ENCODE data around the gene PAK4. TPM values are rescaled to one million over a fixed set of nuclear protein-coding genes. Genes with fewer than 3 reads are reported as not detected.
A peak's percentile ranks its signal among the peaks of the same experiment; 100 is the strongest.
"Not testable (repeated sequence)": the region's sequence is repeated elsewhere in the genome, so short reads cannot be mapped to it uniquely, and the experiment has no call there.

Gene PAK4
- total RNA-seq = 14.8 and 16.9 TPM in 2 replicates

- H3K36me3 Mint-ChIP-seq (ENCODE audit: low read depth) = peaks cover 4% of the 10 kb centered on the region
- peak within 1 kb of the TSS; percentile 96 for H3K27ac Mint-ChIP-seq
- no peaks in the 10 kb centered on the region for H3K9me3 Mint-ChIP-seq
- H3K4me3 Mint-ChIP-seq = peak within 1 kb of the TSS; percentile 89
- peaks cover 6% of the 10 kb centered on the region for H3K27me3 Mint-ChIP-seq
- intact Hi-C loops (cut with micrococcal nuclease) = no loop called here
- peak; percentile 99 for DNase-seq
- peaks cover 31% of the 10 kb centered on the region for H3K4me1 Mint-ChIP-seq
Observed at GRCh38 chr19:39125554-39126311, at the start of gene PAK4. Gene PAK4 (plus strand): TSS chr19:39125786. CDS start chr19:39169554, 43,768 bp downstream.

- no peak overlapping the region for H3K4me3 Mint-ChIP-seq
- no peaks in the 10 kb centered on the region for H3K9me3 Mint-ChIP-seq
- no peak overlapping the region for H3K27ac Mint-ChIP-seq
- H3K27me3 Mint-ChIP-seq = peaks cover 11% of the 10 kb centered on the region
- no peaks in the 10 kb centered on the region for H3K36me3 Mint-ChIP-seq (ENCODE audit: low read depth)
- DNase-seq = no peak
- intact Hi-C loops (cut with micrococcal nuclease) = no loop called here
- H3K4me1 Mint-ChIP-seq = peaks cover 11% of the 10 kb centered on the region
Observed at GRCh38 chr19:39077323-39077722, 48.3 kb upstream of the PAK4 start.

- H3K4me1 Mint-ChIP-seq = peaks cover 11% of the 10 kb centered on the region
- no peak overlapping the region for H3K27ac Mint-ChIP-seq
- H3K36me3 Mint-ChIP-seq (ENCODE audit: low read depth) = no peaks in the 10 kb centered on the region
- DNase-seq = no peak
- H3K4me3 Mint-ChIP-seq = no peak overlapping the region
- H3K27me3 Mint-ChIP-seq = peaks cover 24% of the 10 kb centered on the region
- intact Hi-C loops (cut with micrococcal nuclease) = no loop called here
- no peaks in the 10 kb centered on the region for H3K9me3 Mint-ChIP-seq
Observed at GRCh38 chr19:39078436-39079200, 47.0 kb upstream of the PAK4 start.

DNA sequence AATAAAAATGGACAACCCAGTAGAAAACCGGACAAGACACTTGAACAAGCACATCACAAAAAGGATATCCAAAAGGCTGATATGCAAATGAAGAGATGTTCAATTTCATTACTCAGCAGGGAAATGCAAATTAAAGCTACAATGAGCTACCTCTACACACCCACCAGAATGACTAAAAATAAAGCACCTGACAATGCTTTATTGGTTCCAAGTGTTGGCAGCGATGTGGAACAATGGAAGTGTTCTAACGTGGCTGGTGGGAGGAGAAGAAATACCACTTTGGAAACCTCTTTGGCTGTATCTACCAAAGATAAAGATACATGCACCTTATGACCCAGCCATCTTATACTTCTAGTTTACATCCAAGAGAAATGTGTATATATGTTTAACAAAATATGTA is 45.2 kb upstream of the PAK4 start:
- Mint-ChIP-seq H3K9me3 (no peaks in the 10 kb centered on the region), H3K36me3 (ENCODE audit: low read depth) (no peaks in the 10 kb centered on the region), H3K27ac (no peak overlapping the region), H3K27me3 (peaks cover 37% of the 10 kb centered on the region), H3K4me1 (peaks cover 11% of the 10 kb centered on the region), H3K4me3 (no peak overlapping the region)
- DNase-seq = no peak
- intact Hi-C loops (cut with micrococcal nuclease) = no loop called here

DNA sequence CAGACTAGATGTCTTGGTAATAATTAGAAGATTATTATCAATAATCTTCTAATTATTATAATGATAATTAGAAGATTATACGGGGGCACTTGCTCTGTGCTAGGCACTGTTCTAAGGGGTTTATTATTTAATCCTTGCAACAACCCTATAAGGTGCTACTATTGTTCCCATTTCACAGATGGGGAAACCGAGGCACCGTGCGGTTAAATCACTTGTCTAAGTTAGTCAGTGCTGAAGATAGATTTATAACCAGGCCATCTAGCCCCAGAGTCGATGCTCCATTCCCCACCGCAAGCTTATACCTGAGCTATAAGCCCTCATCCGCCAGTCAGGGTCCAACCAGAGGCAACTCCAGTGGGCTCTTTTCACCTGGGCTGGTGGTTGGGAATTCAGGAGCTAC is 43.4 kb upstream of the PAK4 start:
- no peak for DNase-seq
- Mint-ChIP-seq H3K9me3 (no peaks in the 10 kb centered on the region), H3K27me3 (peaks cover 47% of the 10 kb centered on the region), H3K4me1 (peaks cover 11% of the 10 kb centered on the region), H3K27ac (no peak overlapping the region), H3K36me3 (ENCODE audit: low read depth) (no peaks in the 10 kb centered on the region), H3K4me3 (no peak overlapping the region)
- intact Hi-C loops (cut with micrococcal nuclease) = no loop called here

- no peak overlapping the region for H3K27ac Mint-ChIP-seq
- peaks cover 51% of the 10 kb centered on the region for H3K27me3 Mint-ChIP-seq
- H3K4me1 Mint-ChIP-seq = peaks cover 11% of the 10 kb centered on the region
- H3K4me3 Mint-ChIP-seq = no peak overlapping the region
- no peaks in the 10 kb centered on the region for H3K9me3 Mint-ChIP-seq
- no peaks in the 10 kb centered on the region for H3K36me3 Mint-ChIP-seq (ENCODE audit: low read depth)
- no peak for DNase-seq
- intact Hi-C loops (cut with micrococcal nuclease) = no loop called here
Observed at GRCh38 chr19:39082745-39083598, 42.6 kb upstream of the PAK4 start.

- H3K4me1 Mint-ChIP-seq = peaks cover 11% of the 10 kb centered on the region
- no peaks in the 10 kb centered on the region for H3K36me3 Mint-ChIP-seq (ENCODE audit: low read depth)
- H3K27ac Mint-ChIP-seq = no peak overlapping the region
- peak overlapping the region; percentile 20 for H3K4me3 Mint-ChIP-seq
- intact Hi-C loops (cut with micrococcal nuclease) = no loop called here
- peaks cover 53% of the 10 kb centered on the region for H3K27me3 Mint-ChIP-seq
- no peak for DNase-seq
- H3K9me3 Mint-ChIP-seq = no peaks in the 10 kb centered on the region
Observed at GRCh38 chr19:39083599-39083982, 42.0 kb upstream of the PAK4 start.

DNA sequence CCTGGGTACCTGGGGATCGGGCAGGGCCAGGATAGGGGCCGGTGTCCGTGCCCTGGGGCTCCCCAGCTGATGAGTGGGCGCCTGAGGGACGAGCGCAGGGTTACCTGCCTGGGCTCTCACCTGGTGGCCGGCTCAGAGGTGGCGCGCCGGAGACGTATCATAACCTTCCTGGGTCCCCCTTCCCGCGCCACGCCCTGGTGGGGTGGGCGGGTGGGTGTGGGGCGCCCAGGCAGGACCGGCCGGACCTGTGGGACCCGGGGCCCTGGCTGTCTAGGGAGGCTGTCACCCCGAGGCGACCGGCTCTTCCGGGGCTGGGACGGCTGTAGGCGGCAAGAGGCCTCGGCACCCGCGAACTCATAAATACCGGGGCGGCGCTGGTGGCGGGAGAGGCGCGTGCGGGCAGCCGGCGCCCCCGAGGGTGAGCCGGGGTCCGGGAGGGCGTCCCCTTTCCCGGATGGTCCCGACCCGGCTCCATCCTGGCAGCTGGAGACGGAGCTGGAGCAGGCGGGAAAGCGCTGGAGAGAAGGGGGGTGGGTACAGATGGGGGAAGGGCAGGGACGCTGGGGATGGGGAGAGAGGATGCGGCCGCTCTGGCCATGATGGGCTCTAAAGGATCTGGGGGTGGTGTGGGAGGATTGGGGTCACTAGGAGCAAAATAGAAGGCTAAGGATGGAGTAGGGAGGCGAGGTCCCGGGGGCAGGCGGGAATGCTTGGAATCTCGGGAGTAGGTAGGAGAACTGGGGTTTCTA is 41.4 kb upstream of the PAK4 start, which contains the start of gene ACP7:
Gene ACP7, plus strand, starts transcription at position 386 of the 749 bp plus-strand sequence. CDS start 902 bp downstream, outside the sequence.
- Mint-ChIP-seq H3K9me3 (no peaks in the 10 kb centered on the region), H3K4me1 (peaks cover 11% of the 10 kb centered on the region), H3K27ac (no peak within 1 kb of the TSS), H3K27me3 (peaks cover 53% of the 10 kb centered on the region), H3K36me3 (ENCODE audit: low read depth) (no peaks in the 10 kb centered on the region), H3K4me3 (peak within 1 kb of the TSS; percentile 20)
- intact Hi-C loops (cut with micrococcal nuclease) = no loop called here
- peak; percentile 60 for DNase-seq

GRCh38 chr19:39084732-39085080 is 40.9 kb upstream of the PAK4 start:
- peaks cover 53% of the 10 kb centered on the region for H3K27me3 Mint-ChIP-seq
- no peaks in the 10 kb centered on the region for H3K9me3 Mint-ChIP-seq
- no peak for DNase-seq
- no peak overlapping the region for H3K27ac Mint-ChIP-seq
- H3K4me1 Mint-ChIP-seq = peaks cover 11% of the 10 kb centered on the region
- H3K4me3 Mint-ChIP-seq = no peak overlapping the region
- no peaks in the 10 kb centered on the region for H3K36me3 Mint-ChIP-seq (ENCODE audit: low read depth)
- intact Hi-C loops (cut with micrococcal nuclease) = no loop called here

- H3K4me3 Mint-ChIP-seq = no peak overlapping the region
- H3K27me3 Mint-ChIP-seq = peaks cover 52% of the 10 kb centered on the region
- intact Hi-C loops (cut with micrococcal nuclease) = no loop called here
- H3K27ac Mint-ChIP-seq = no peak overlapping the region
- no peaks in the 10 kb centered on the region for H3K36me3 Mint-ChIP-seq (ENCODE audit: low read depth)
- H3K4me1 Mint-ChIP-seq = peaks cover 11% of the 10 kb centered on the region
- H3K9me3 Mint-ChIP-seq = no peaks in the 10 kb centered on the region
- DNase-seq = no peak
Observed at GRCh38 chr19:39085392-39085791, 40.2 kb upstream of the PAK4 start.

DNA sequence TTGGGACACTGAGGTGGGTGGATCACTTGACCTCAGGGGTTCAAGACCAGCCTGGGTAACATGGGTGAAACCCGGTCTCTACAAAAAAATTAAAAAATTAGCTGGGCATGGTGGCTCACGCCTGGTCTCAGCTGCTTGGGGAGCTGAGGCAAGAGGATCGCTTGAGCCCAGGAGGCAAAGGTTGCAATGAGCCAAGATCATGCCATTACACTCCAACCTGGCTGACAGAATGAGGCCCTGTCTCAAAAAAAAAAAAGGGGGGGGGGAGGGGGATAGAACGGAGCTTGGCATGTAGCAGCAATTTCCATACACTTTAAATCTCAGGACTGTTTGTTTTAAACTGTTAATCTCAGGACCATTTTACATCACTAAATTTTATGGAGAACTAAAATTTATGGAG is 39.2 kb upstream of the PAK4 start:
- Mint-ChIP-seq H3K4me1 (peaks cover 11% of the 10 kb centered on the region), H3K27me3 (peaks cover 44% of the 10 kb centered on the region), H3K9me3 (no peaks in the 10 kb centered on the region), H3K36me3 (ENCODE audit: low read depth) (no peaks in the 10 kb centered on the region), H3K27ac (no peak overlapping the region), H3K4me3 (no peak overlapping the region)
- intact Hi-C loops (cut with micrococcal nuclease) = no loop called here
- no peak for DNase-seq

DNA sequence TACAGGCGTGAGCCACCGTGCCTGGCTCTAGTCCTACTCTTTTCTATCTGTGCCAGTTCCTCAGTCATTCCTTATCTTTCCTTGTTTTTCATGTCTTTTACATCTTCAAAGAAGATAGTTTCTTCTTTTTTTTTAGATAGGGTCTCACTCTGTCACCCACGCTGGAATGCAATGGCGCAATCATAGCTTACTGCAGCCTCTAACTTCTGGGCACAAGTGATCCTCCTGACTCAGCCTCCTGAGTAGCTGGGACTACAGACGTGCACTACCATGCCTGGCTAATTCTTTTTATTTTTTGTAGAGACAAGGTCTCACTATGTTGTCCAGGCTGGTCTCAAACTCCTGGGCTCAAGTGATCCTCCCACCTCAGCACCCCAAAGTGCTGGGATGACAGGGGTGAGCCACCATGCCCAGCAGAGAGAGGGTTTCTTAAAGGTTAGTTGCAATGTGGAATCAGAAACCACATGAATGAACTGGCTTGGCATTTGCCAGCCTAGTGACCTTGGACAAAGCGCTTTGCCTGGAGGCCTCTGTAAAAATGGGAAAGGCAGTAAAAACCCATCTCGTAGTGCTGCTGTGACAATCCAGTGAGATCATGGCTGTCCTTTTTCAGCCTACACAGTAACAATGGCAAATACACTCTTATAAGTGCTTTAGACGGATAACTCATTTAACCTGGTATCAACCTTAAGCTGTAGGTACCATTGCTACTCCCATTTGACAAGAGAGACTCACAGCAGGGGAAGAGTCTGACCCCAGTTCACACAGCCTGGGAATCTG is 37.5 kb upstream of the PAK4 start:
- Mint-ChIP-seq H3K4me1 (peaks cover 8% of the 10 kb centered on the region), H3K9me3 (no peaks in the 10 kb centered on the region), H3K27me3 (peaks cover 34% of the 10 kb centered on the region), H3K4me3 (no peak overlapping the region), H3K36me3 (ENCODE audit: low read depth) (no peaks in the 10 kb centered on the region), H3K27ac (no peak overlapping the region)
- intact Hi-C loops (cut with micrococcal nuclease) = no loop called here
- DNase-seq = no peak

DNA sequence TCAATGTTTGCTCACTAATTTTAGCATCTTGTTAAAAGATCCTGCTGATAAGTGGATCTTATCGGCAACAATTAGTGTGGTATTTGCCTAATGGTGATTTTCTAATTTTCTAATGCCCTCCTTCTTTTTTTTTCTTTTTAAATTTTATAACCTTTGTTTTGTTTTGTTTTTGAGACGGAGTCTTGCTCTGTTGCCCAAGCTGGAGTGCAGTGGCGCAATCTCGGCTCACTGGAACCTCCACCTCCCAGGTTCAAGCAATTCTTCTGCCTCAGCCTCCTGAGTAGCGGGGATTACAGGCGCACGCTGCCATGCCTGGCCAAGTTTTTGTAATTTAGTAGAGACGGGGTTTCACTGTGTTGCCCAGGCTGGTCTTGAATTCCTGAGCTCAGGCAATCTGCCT is 35.6 kb upstream of the PAK4 start:
- H3K4me3 Mint-ChIP-seq; H3K9me3 Mint-ChIP-seq; H3K4me1 Mint-ChIP-seq; intact Hi-C loops (cut with micrococcal nuclease); H3K36me3 Mint-ChIP-seq (ENCODE audit: low read depth); H3K27ac Mint-ChIP-seq; DNase-seq: not testable (repeated sequence)
- peaks cover 22% of the 10 kb centered on the region for H3K27me3 Mint-ChIP-seq

All from activated CD4-positive, alpha-beta T cell treated with anti-CD3 and anti-CD28 coated beads, Interleukin-2, amount 10 ng/mL, durations not matched to agents 24 days and 14 days (primary cell).